Heart left ventricle (tissue), 16 donors: ENCODE data around the gene CRYGN. TPM values are rescaled to one million over a fixed set of nuclear protein-coding genes. Genes with fewer than 3 reads are reported as not detected.

ENCODE experiments used
- ATAC-seq, 4 donors: fragments of 200-7000 bp; cut with Tn5 transposase; one replicate each; pipeline ENCODE4 v1.9.1; 2020 to 2022; ENCODE audit warnings: moderate library complexity in 4 of 4, mild to moderate bottlenecking in 3 of 4, moderate number of reproducible peaks in 1 of 4
- DNase-seq, 5 donors: peaks; one replicate each; pipeline ENCODE4 v3.0.0-alpha.2; 2020
- H3K27ac ChIP-seq, 12 donors: fragments of 200-600 bp; sonication (generic) in 4 of 12; one replicate each; pipeline versions ENCODE4 v1.5.0 to v1.8.0; 2016 to 2022; ENCODE audit warnings: mild to moderate bottlenecking in 2 of 12
- H3K27me3 ChIP-seq, 9 donors: fragments of 200-600 bp; sonication (generic) in 2 of 9; one replicate each; pipeline versions ENCODE4 v1.5.1 to v1.8.0; 2016 to 2022; ENCODE audit warnings: mild to moderate bottlenecking in 3 of 9
- H3K36me3 ChIP-seq, 9 donors: fragments of 200-600 bp; sonication (generic) in 2 of 9; one replicate each; pipeline versions ENCODE4 v1.5.0 to v1.8.0; 2018 to 2022; ENCODE audit warnings: mild to moderate bottlenecking in 2 of 9
- H3K4me1 ChIP-seq, 12 donors: fragments of 200-600 bp; sonication (generic) in 4 of 12; one replicate each; pipeline versions ENCODE4 v1.5.0 to v1.8.0; 2016 to 2022; ENCODE audit warnings: mild to moderate bottlenecking in 3 of 12
- H3K4me3 ChIP-seq, 12 donors: fragments of 200-600 bp; sonication (generic) in 4 of 12; one replicate each; pipeline versions ENCODE4 v1.5.0 to v1.8.0; 2017 to 2022; ENCODE audit warnings: mild to moderate bottlenecking in 9 of 12, moderate library complexity in 4 of 12
- H3K9me3 ChIP-seq, 12 donors: fragments of 200-600 bp; sonication (generic) in 4 of 12; one replicate each; pipeline versions ENCODE4 v1.5.0 to v1.8.0; 2016 to 2022; ENCODE audit warnings: mild to moderate bottlenecking in 1 of 12
- POLR2A ChIP-seq, 2 donors: fragments of 450-650 bp; IDR thresholded peaks; one replicate each; pipeline ENCODE4 v1.6.1; 2017; ENCODE audit warnings: antibody characterized with exemption in 2 of 2, mild to moderate bottlenecking in 2 of 2, moderate library complexity in 2 of 2
- WGBS, 4 donors: extraction: QIAGEN DNeasy Blood & Tissue Kit in 2 of 4; methylation state at CpG; one replicate each; pipeline versions ENCODE4 v1.1.5 to v1.1.7; 2013 to 2018; 5-methylcytosine and 5-hydroxymethylcytosine counted together
- intact Hi-C, 10 donors: fragments of 100-400 bp; cut with DNase I; formaldehyde crosslinking; loops; one replicate each; pipeline versions ENCODE4 v1.11.1 to v1.14.2; 2022
- polyA plus RNA-seq, 2 donors: library from polyadenylated mRNA; stranded (reverse); fragments of 200-250 nt; gene quantifications; one replicate each; pipeline ENCODE4 v1.2.3, GENCODE V29; 2013
- total RNA-seq, 9 donors: library from RNA; depleted of rRNA in 2 of 9; stranded (reverse); fragments of >200 nt in 2 of 9; fragmentation: NEBNext Ultra II Directional in 3 of 9; extraction: Animal tissue kit (Norgen Biotek cat#: 25700) in 3 of 9; gene quantifications; one replicate each; pipeline versions ENCODE4 v1.1.0 to v1.2.4, GENCODE V29; 2016 to 2023
- TF ChIP-seq, protein P1 (sequence below), 12 donors: fragments of 200-600 bp; sonication (generic) in 4 of 12; IDR thresholded peaks; one replicate each; pipeline versions ENCODE4 v1.5.0 to v1.8.0; 2018 to 2022; ENCODE audit warnings: antibody characterized with exemption in 12 of 12, mild to moderate bottlenecking in 5 of 12
- donor health status: ischemic (EF 13 %, LVEDD 7.1; RV severe dilation, severe dysfunction).
- donor health status: healthy with polysubstance abuse.
- donor health status: DM: no; HTN: yes; CAD: no.
- donor health status: DM: no; HTN: no; CAD: no.
- donor health status: ischemic (EF 25% LVEDD 6.9; RV normal size, moderate dysfunction).
- donor health status: ischemic (EF 25% LVEDD 5.7; RV mildly dilated, moderate dysfunction).
- donor health status: healthy.
- donor health status: DM: yes; HTN: yes; CAD: no.
- donor health status: ischemic (EF 35%, LVEDD 5.7; RV mildly dilated, moderate dysfunction).
- donor health status: nonischemic (EF 11% LVEDD 7.7; RV severe dilation, severe dysfunction).
- donor health status: DM: yes; HTN: yes; CAD: no.
- donor health status: PGD.
- donor health status: ischemic (EF 29% LVEDD 5.4; RV normal size, mild dysfunction).
- donor health status: nonischemic (EF 23%, LVEDD 6.1; RV moderate dilation, normal function).

Gene CRYGN
- total and polyA plus RNA-seq, 11 donors = 0.50 to 0.52 TPM; not detected in 9

DNA sequence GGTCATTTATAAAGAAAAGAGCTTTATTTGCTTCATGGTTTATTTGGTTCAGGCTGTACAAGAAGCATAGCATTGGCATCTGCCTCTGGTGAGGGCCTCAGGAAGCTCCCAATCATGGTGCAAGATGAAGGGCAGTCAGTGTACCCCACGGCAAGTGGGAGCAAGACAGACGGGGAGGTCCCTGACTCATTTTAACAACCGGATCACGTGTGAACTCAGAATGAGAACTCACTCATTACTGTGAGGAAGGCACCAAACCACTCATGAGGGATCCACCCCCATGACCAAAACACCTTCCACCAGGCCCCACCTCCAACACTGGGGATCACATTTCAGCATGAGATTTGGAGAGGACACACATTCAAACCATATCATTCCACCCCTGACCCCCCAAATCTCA lies 15.7 kb upstream of the CRYGN start:
- H3K4me3 ChIP-seq = no peak overlapping the region
- H3K27ac ChIP-seq = no peak overlapping the region
- intact Hi-C loops = loop anchor here in 1 of 10 donors (10.0 kb wide), 1 partner anchor 299 kb away; no protein-coding TSS in a partner anchor
- 93 to 100% (median 96%) methylated on average over 4 of the region's 4 CpGs for WGBS, 4 donors
- H3K36me3 ChIP-seq = no peaks in the 10 kb centered on the region
- ATAC-seq (no peak), DNase-seq (no peak)
- no peak for TF ChIP-seq POLR2A (IDR thresholded peaks at IDR 0.05)
- TF ChIP-seq, protein P1, sequence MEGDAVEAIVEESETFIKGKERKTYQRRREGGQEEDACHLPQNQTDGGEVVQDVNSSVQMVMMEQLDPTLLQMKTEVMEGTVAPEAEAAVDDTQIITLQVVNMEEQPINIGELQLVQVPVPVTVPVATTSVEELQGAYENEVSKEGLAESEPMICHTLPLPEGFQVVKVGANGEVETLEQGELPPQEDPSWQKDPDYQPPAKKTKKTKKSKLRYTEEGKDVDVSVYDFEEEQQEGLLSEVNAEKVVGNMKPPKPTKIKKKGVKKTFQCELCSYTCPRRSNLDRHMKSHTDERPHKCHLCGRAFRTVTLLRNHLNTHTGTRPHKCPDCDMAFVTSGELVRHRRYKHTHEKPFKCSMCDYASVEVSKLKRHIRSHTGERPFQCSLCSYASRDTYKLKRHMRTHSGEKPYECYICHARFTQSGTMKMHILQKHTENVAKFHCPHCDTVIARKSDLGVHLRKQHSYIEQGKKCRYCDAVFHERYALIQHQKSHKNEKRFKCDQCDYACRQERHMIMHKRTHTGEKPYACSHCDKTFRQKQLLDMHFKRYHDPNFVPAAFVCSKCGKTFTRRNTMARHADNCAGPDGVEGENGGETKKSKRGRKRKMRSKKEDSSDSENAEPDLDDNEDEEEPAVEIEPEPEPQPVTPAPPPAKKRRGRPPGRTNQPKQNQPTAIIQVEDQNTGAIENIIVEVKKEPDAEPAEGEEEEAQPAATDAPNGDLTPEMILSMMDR (IDR thresholded peaks at IDR 0.05) = no peak
- H3K27me3 ChIP-seq = no peaks in the 10 kb centered on the region
- peaks cover 3 to 23% (median 17%) of the 10 kb centered on the region in 12 donors for H3K4me1 ChIP-seq
- H3K9me3 ChIP-seq = no peaks in the 10 kb centered on the region

DNA sequence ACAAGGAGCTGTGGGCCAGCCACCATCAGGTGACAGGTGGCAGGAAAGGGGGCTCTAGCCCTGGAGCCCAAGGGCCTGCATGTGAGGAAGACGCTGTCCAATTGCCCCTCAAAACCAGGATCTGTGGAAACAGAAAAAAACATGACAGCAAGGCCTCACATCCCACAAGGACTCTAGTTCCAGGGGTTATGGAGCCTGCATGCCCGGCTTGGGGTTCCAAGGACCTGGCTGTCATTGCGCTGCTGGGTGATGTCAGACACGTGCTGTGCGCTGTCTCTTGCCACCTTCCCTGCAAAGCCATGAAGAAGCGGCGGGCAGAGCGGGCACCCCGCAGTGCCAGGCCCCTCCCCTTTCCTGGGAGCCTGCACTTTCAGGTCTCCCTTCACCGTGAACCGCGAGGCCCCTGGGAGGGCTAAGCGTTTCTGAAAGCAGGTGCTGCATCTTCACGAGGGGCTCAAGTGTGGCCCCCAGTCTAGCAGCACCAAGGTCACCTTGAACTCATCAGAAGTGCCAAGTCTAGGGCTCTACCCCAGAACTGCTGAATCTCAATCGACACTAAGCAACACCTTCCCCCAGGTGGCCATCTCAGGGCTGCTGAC lies 15.1 kb upstream of the CRYGN start:
- Histone ChIP-seq H3K4me1 (peaks cover 3 to 17% (median 11%) of the 10 kb centered on the region in 12 donors), H3K27me3 (no peaks in the 10 kb centered on the region), H3K36me3 (no peaks in the 10 kb centered on the region), H3K4me3 (no peak overlapping the region), H3K27ac (no peak overlapping the region), H3K9me3 (no peaks in the 10 kb centered on the region)
- intact Hi-C loops = loop anchor here in 1 of 10 donors (5.0 to 10.0 kb wide), 2 partner anchors 143 to 300 kb away; no protein-coding TSS in a partner anchor
- TF ChIP-seq, protein P1 (IDR thresholded peaks at IDR 0.05) = no peak
- no peak for TF ChIP-seq POLR2A (IDR thresholded peaks at IDR 0.05)
- 87 to 95% (median 89%) methylated on average over 8 to 15 of the region's 15 CpGs for WGBS, 4 donors
- DNase-seq (no peak), ATAC-seq (no peak)

DNA sequence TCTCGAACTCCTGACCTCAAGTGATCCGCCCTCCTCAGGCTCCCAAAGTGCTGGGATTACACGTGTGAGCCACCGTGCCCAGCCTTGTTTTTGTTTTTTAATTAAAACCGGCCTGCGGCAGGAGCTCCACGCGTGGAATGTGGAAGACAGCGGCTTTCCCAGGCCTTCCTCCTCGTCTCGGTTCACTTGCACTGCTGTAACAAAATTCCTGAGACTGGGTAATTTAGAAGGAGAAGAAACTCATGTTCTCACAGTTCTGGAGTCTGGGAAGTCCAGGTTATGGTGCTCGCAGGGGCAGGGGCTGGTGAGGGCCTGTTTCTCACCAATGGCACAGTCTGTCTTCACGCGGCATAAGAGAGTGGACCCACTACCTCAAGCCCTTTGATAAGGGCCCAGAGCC lies 14.4 kb upstream of the CRYGN start:
- Histone ChIP-seq H3K4me1 (peaks cover 0 to 9% (median 4%) of the 10 kb centered on the region in 12 donors), H3K9me3 (no peaks in the 10 kb centered on the region), H3K36me3 (no peaks in the 10 kb centered on the region), H3K4me3 (no peak overlapping the region), H3K27me3 (no peaks in the 10 kb centered on the region), H3K27ac (no peak overlapping the region)
- intact Hi-C loops = loop anchor here in 1 of 10 donors (5.0 to 10.0 kb wide), 2 partner anchors 142 to 300 kb away; no protein-coding TSS in a partner anchor
- TF ChIP-seq, protein P1 (IDR thresholded peaks at IDR 0.05) = no peak
- TF ChIP-seq POLR2A (IDR thresholded peaks at IDR 0.05) = no peak
- ATAC-seq (no peak), DNase-seq (peak in 1 of 5 donors; percentile 5)
- 91 to 94% (median 93%) methylated on average over 14 of the region's 14 CpGs for WGBS, 4 donors

DNA sequence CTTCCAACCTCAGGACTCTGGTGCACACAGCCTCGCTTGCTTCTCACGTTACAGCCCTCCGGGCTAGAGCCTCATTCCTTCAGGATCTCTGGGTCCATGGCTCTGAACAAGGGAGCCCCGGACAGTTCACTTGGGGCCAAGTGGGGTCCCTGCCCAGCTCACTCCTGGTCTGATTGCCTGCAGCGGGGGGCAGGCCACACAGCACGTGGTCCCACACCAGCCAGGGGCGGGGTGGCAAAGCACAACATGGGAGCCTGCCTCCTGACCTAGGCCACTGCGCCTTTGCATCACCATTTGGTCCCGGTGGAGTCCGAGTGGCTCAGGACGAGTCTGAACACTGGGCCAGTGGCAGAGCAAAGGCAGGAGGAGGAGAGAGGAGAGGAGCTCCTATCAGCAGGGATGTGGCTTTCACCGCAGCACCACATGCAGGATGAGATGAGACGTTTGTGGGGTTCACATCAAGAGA lies 13.4 kb upstream of the CRYGN start:
- 83 to 91% (median 87%) methylated on average over 12 to 13 of the region's 13 CpGs for WGBS, 4 donors
- Histone ChIP-seq H3K4me1 (peaks cover 0 to 7% (median 0%) of the 10 kb centered on the region in 12 donors), H3K9me3 (no peaks in the 10 kb centered on the region), H3K36me3 (no peaks in the 10 kb centered on the region), H3K27ac (no peak overlapping the region), H3K4me3 (no peak overlapping the region), H3K27me3 (no peaks in the 10 kb centered on the region)
- ATAC-seq = no peak
- TF ChIP-seq, protein P1 (IDR thresholded peaks at IDR 0.05) = no peak
- TF ChIP-seq POLR2A (IDR thresholded peaks at IDR 0.05) = no peak
- intact Hi-C loops = loop anchor here in 1 of 10 donors (5.0 to 10.0 kb wide), 2 partner anchors 141 to 301 kb away; no protein-coding TSS in a partner anchor
- no peak for DNase-seq
